GM12878 (cell line): ENCODE measurements around the gene UFSP2. TPM values are rescaled to one million over a fixed set of nuclear protein-coding genes. Genes with fewer than 3 reads are reported as not detected.

ENCODE experiments used
- ATAC-seq: fragments of 200-7000 bp; cut with Tn5 transposase; 3 replicates; pipeline ENCODE4 v1.9.1; 2020; ENCODE audit warnings: mild to moderate bottlenecking, moderate library complexity
- BruUV-seq: library from RNA; stranded (reverse); fragments of 400-500 nt; replicated peaks from 2 replicates; lab custom pipeline; 2021; lab: Mats Ljungman, UMichigan
- CTCF ChIA-PET: fragments of 300-600 bp; sonication (Branson Sonifier 250); formaldehyde crosslinking; extraction: SDS; loops from one replicate; lab custom pipeline; 2021; ENCODE audit warnings: inconsistent platforms; lab: Yijun Ruan, JAX
- POLR2A ChIA-PET: fragments of 350-600 bp; formaldehyde crosslinking; extraction: SDS; loops from one replicate; lab custom pipeline; 2021; ENCODE audit warnings: inconsistent platforms; lab: Charles Lee
- RAD21 ChIA-PET: fragments of 300-600 bp; sonication (Branson Sonifier 250); formaldehyde crosslinking; loops from one replicate; lab custom pipeline; 2023; ENCODE audit warnings: antibody characterized with exemption; ENCODE audit not compliant: unreplicated experiment; lab: Charles Lee
- SMC1A ChIA-PET: fragments of 300-600 bp; sonication (Branson Sonifier 250); formaldehyde crosslinking; loops from one replicate; lab custom pipeline; 2023; ENCODE audit not compliant: unreplicated experiment, uncharacterized antibody; lab: Charles Lee
- DNase-seq: peaks from one replicate; pipeline ENCODE4 v3.0.0-alpha.2; 2011; ENCODE audit warnings: low read depth, low spot score
- FAIRE-seq: peaks from 3 replicates; lab custom pipeline; 2011; peaks lifted over from hg19 to GRCh38; lab: Jason Lieb, UNC
- H2AFZ ChIP-seq: 2 replicates; pipeline ENCODE4 v1.6.0; 2011; ENCODE audit warnings: low read depth, low read length, control low read depth; ENCODE audit not compliant: control insufficient read depth
- H3K27ac ChIP-seq: 2 replicates; pipeline ENCODE4 v1.5.1; 2011; ENCODE audit warnings: control low read depth; ENCODE audit not compliant: control insufficient read depth, insufficient read depth
- H3K27me3 ChIP-seq, 2 experiments: replicated peaks in 1 of 2; 2 replicates each; pipeline versions ENCODE4 v1.6.0 to v1.6.1; 2011; ENCODE audit warnings: low read length in 1 of 2; ENCODE audit not compliant: control insufficient read depth in 2 of 2, insufficient read depth in 2 of 2
- H3K36me3 ChIP-seq, 2 experiments: 2 replicates each; pipeline ENCODE4 v1.5.1; 2011; ENCODE audit warnings: low read length in 1 of 2; ENCODE audit not compliant: control insufficient read depth in 2 of 2, insufficient read depth in 2 of 2
- H3K4me1 ChIP-seq: 2 replicates; pipeline ENCODE4 v1.6.1; 2011; ENCODE audit warnings: mild to moderate bottlenecking, low read length, moderate library complexity, mixed read lengths; ENCODE audit not compliant: control insufficient read depth, insufficient read depth
- H3K4me2 ChIP-seq: 2 replicates; pipeline ENCODE4 v1.6.0; 2011; ENCODE audit warnings: control low read depth; ENCODE audit not compliant: control insufficient read depth, insufficient read depth
- H3K4me3 ChIP-seq: fragments of 200-600 bp; sonication (generic); 2 replicates; pipeline ENCODE4 v1.5.1; 2016
- H3K79me2 ChIP-seq: 2 replicates; pipeline ENCODE4 v1.6.0; 2011; ENCODE audit warnings: low read length; ENCODE audit not compliant: control insufficient read depth, insufficient read depth
- H3K9ac ChIP-seq: 2 replicates; pipeline ENCODE4 v1.8.0; 2011; ENCODE audit warnings: low read length, control low read depth, mixed read lengths; ENCODE audit not compliant: control insufficient read depth, insufficient read depth
- H3K9me3 ChIP-seq: replicated peaks from 3 replicates; pipeline ENCODE4 v1.5.1; 2011; ENCODE audit warnings: mild to moderate bottlenecking, low read length; ENCODE audit not compliant: control insufficient read depth, insufficient read depth
- H4K20me1 ChIP-seq: 2 replicates; pipeline ENCODE4 v1.6.0; 2011; ENCODE audit not compliant: control insufficient read depth, insufficient read depth
- ETV6 ChIP-seq, 2 experiments: fragments of 450-650 bp in 1 of 2; IDR thresholded peaks in 1 of 2; conservative IDR thresholded peaks in 1 of 2; 2 replicates each; pipeline ENCODE4 v1.6.1; 2014; ENCODE audit warnings: antibody characterized with exemption in 1 of 2, borderline replicate concordance in 1 of 2, low read depth in 1 of 2, mild to moderate bottlenecking in 1 of 2, moderate library complexity in 1 of 2
- KAT2A ChIP-seq: conservative IDR thresholded peaks from 2 replicates; pipeline ENCODE4 v1.6.1; 2011; ENCODE audit warnings: low read depth, low read length; ENCODE audit not compliant: control insufficient read depth
- NFYB ChIP-seq: IDR thresholded peaks from 2 replicates; pipeline ENCODE4 v1.6.1; 2011; ENCODE audit warnings: low read depth, mild to moderate bottlenecking, low read length, improper control_type of control experiment, moderate library complexity; ENCODE audit not compliant: insufficient read depth
- PAX8 ChIP-seq: fragments of 450-650 bp; IDR thresholded peaks from 2 replicates; pipeline ENCODE4 v1.6.1; 2017; ENCODE audit warnings: mild to moderate bottlenecking, moderate library complexity
- RBBP5 ChIP-seq: fragments of 200-600 bp; sonication (generic); conservative IDR thresholded peaks from 2 replicates; pipeline ENCODE4 v1.6.1; 2016
- ZBTB40 ChIP-seq: fragments of 450-650 bp; IDR thresholded peaks from 2 replicates; pipeline ENCODE4 v1.6.1; 2016; ENCODE audit warnings: mild to moderate bottlenecking, moderate library complexity, borderline replicate concordance
- WGBS: methylation state at CpG from one replicate; pipeline ENCODE4 v1.1.6; 2016; ENCODE audit warnings: low lambda C conversion rate; ENCODE audit not compliant: insufficient replicate concordance, insufficient coverage; ENCODE audit errors: missing lambda C conversion rate; 5-methylcytosine and 5-hydroxymethylcytosine counted together
- in situ Hi-C: fragments of 300-500 bp; cut with MboI; formaldehyde crosslinking; loops from 9 replicates; pipeline ENCODE4 v1.14.3; 2018; ENCODE audit warnings: mixed read lengths
- intact Hi-C: fragments of 100-400 bp; cut with micrococcal nuclease; formaldehyde crosslinking; loops from one replicate; pipeline ENCODE4 v1.14.2; 2022; ENCODE audit not compliant: unreplicated experiment
- polyA plus RNA-seq, 11 experiments: library from polyadenylated mRNA; depleted of rRNA in 4 of 11; unstranded in 6 of 11; stranded (reverse) in 5 of 11; fragments of >200 nt; fragmentation: Nextera tagmentation in 4 of 11; fragmentation: Illumina TruSeq in 1 of 11; extraction: Ambion mirVana in 4 of 11; extraction: Trizol in 1 of 11; gene quantifications; 1 replicate in 1 of 11; 2 replicates in 10 of 11; pipeline versions ENCODE4 v1.2.1 to v1.2.3, GENCODE V29; 2011 to 2016; ENCODE audit warnings: inconsistent platforms in 2 of 11, missing spikeins in 2 of 11, low read depth in 1 of 11
- total RNA-seq, 4 experiments: library from RNA; depleted of rRNA in 3 of 4; stranded (reverse); fragments of >200 nt in 3 of 4; fragmentation: Illumina TruSeq in 1 of 4; extraction: Trizol in 1 of 4; gene quantifications; 2 replicates each; pipeline versions ENCODE4 v1.2.1 to v1.2.3, GENCODE V29; 2013 to 2021

The UFSP2 gene
- total and polyA plus RNA-seq, 10 of the 15 experiments (the other 5 are each of a cell fraction or from before 2014, with no cell fraction given): 25.4 to 53.1 (median 37.7) TPM

DNA sequence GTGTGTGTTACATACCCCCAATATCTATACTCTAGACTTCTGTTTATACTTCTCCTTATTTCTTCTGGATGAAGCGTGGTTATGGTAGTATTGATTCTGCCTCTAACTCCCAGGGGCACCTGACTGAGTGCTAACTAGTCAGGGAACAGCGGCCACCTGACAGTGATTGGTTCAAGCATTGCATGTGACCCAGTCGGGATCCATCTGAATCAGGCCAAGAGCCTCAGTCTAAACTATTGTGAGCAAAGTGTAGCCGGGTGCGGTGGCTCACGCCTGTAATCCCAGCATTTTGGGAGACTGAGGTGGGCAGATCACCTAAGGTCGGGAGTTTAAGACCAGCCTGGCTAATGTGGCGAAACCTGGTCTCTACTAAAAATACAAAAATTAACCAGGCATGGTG lies 35.8 kb upstream of the UFSP2 start:
- H4K20me1 ChIP-seq: no peaks in the 10 kb centered on the region
- H3K9ac ChIP-seq: no peak overlapping the region
- no peaks in the 10 kb centered on the region for H3K79me2 ChIP-seq
- DNase-seq (no peak), ATAC-seq (no peak), FAIRE-seq (no peak)
- ChIA-PET SMC1A (no interaction called here), CTCF (no interaction called here), POLR2A (no interaction called here), RAD21 (no interaction called here)
- BruUV-seq: no TSS peak
- intact Hi-C loops: no loop called here
- H3K9me3 ChIP-seq: no peaks in the 10 kb centered on the region
- H3K4me1 ChIP-seq: no peaks in the 10 kb centered on the region
- 87% methylated on average over 8 of the region's 8 CpGs for WGBS
- H3K4me3 ChIP-seq: no peak overlapping the region
- TF ChIP-seq RBBP5 (no peak), NFYB (0 out of 2 replicates have a peak, but pooled peaks have one; percentile 50), KAT2A (no peak), ZBTB40 (no peak), ETV6 (conservative IDR thresholded peaks at IDR 0.05 in 1 of 2, IDR thresholded peaks at IDR 0.05 in 1 of 2; ENCODE audit: borderline replicate concordance in 1 of 2, low read depth in 1 of 2) (no peak), PAX8 (no peak)
- no peaks in the 10 kb centered on the region for H3K27me3 ChIP-seq
- H3K4me2 ChIP-seq: no peak overlapping the region
- no peak overlapping the region for H3K27ac ChIP-seq
- in situ Hi-C loops: no loop called here
- H2AFZ ChIP-seq: no peak overlapping the region
- H3K36me3 ChIP-seq: no peaks in the 10 kb centered on the region
